B cell (primary cell): ENCODE measurements around the gene ASPHD2. TPM values are rescaled to one million over a fixed set of nuclear protein-coding genes. Genes with fewer than 3 reads are reported as not detected.

Experiments used
- ATAC-seq: fragments of 200-7000 bp; cut with Tn5 transposase; one replicate; pipeline ENCODE4 v1.10.0; 2021; ENCODE audit warnings: low read depth, mild to moderate bottlenecking, moderate number of reproducible peaks, moderate library complexity
- CTCF ChIA-PET: fragments of 350-600 bp; sonication (Branson Sonifier 250); formaldehyde crosslinking; loops from one replicate; lab custom pipeline; 2021; ENCODE audit warnings: antibody characterized with exemption, inconsistent platforms; lab: Charles Lee
- POLR2A ChIA-PET: fragments of 350-600 bp; sonication (Branson Sonifier 250); formaldehyde crosslinking; loops from one replicate; lab custom pipeline; 2021; ENCODE audit warnings: antibody characterized with exemption; lab: Charles Lee
- DNase-seq: peaks from one replicate; pipeline ENCODE4 v3.0.0; 2013
- H2AFZ ChIP-seq: 2 replicates; pipeline ENCODE4 v1.6.1; 2012; ENCODE audit warnings: mild to moderate bottlenecking, low read depth, low read length; ENCODE audit not compliant: insufficient read depth, poor library complexity, severe bottlenecking
- H3K27ac ChIP-seq, 2 donors: 1 replicate in 1 of 2; 2 replicates in 1 of 2; pipeline ENCODE4 v1.5.1; 2012 to 2013; ENCODE audit warnings: low read length in 2 of 2, mild to moderate bottlenecking in 2 of 2, moderate library complexity in 1 of 2
- H3K27me3 ChIP-seq, 4 experiments: fragments of 200-600 bp in 1 of 4; sonication (generic) in 1 of 4; replicated peaks in 1 of 4; 1 replicate in 2 of 4; 2 replicates in 2 of 4; pipeline versions ENCODE4 v1.6.1 to v1.7.0; 2013 to 2016; ENCODE audit warnings: low read length in 3 of 4, mild to moderate bottlenecking in 2 of 4, mixed read lengths in 1 of 4, moderate library complexity in 1 of 4; ENCODE audit not compliant: insufficient read depth in 4 of 4, control insufficient read depth in 3 of 4; ENCODE audit errors: control extremely low read depth in 1 of 4
- H3K36me3 ChIP-seq, 2 experiments: replicated peaks in 1 of 2; 1 replicate in 1 of 2; 2 replicates in 1 of 2; pipeline versions ENCODE4 v1.6.1 to v1.7.1; 2013; ENCODE audit warnings: low read length in 1 of 2; ENCODE audit not compliant: insufficient read depth in 2 of 2, control insufficient read depth in 1 of 2; ENCODE audit errors: control extremely low read depth in 1 of 2, extremely low read depth in 1 of 2
- H3K4me1 ChIP-seq, 2 donors: fragments of 200-600 bp in 1 of 2; sonication (generic) in 1 of 2; 1 replicate in 1 of 2; 2 replicates in 1 of 2; pipeline versions ENCODE4 v1.5.1 to v1.6.1; 2013 to 2017; ENCODE audit warnings: low read length in 2 of 2; ENCODE audit not compliant: control insufficient read depth in 2 of 2, insufficient read depth in 2 of 2
- H3K4me2 ChIP-seq: replicated peaks from 2 replicates; pipeline ENCODE3; 2012; ENCODE audit warnings: mild to moderate bottlenecking, low read depth, low read length; ENCODE audit not compliant: poor library complexity, severe bottlenecking
- H3K4me3 ChIP-seq, 5 experiments: fragments of 200-600 bp in 1 of 5; sonication (generic) in 1 of 5; 1 replicate in 3 of 5; 2 replicates in 2 of 5; pipeline versions ENCODE4 v1.5.1 to v1.7.0; 2011 to 2016; ENCODE audit warnings: low read length in 4 of 5, mild to moderate bottlenecking in 4 of 5, low read depth in 2 of 5, control low read depth in 1 of 5, moderate library complexity in 1 of 5; ENCODE audit not compliant: insufficient read depth in 1 of 5; ENCODE audit errors: control extremely low read depth in 1 of 5, extremely low read depth in 1 of 5
- H3K79me2 ChIP-seq: fragments of 200-600 bp; sonication (generic); one replicate; pipeline ENCODE4 v1.6.0; 2016; ENCODE audit warnings: low read length; ENCODE audit not compliant: control insufficient read depth, insufficient read depth
- H3K9ac ChIP-seq: fragments of 200-600 bp; sonication (generic); 2 replicates; pipeline ENCODE4 v1.6.1; 2017; ENCODE audit warnings: mild to moderate bottlenecking, low read length, moderate library complexity
- H3K9me3 ChIP-seq, 3 donors: one replicate each; pipeline versions ENCODE4 v1.6.1 to v1.7.1; 2013; ENCODE audit warnings: low read length in 2 of 3; ENCODE audit not compliant: control insufficient read depth in 2 of 3, insufficient read depth in 1 of 3; ENCODE audit errors: control extremely low read depth in 1 of 3
- H4K20me1 ChIP-seq: 2 replicates; pipeline ENCODE4 v1.6.0; 2012; ENCODE audit warnings: mild to moderate bottlenecking, low read length; ENCODE audit not compliant: insufficient read depth, control insufficient read depth, poor library complexity, severe bottlenecking
- H3K27ac Mint-ChIP-seq: one replicate; pipeline ENCODE4 v1.8.0; 2021; ENCODE audit warnings: mixed read lengths
- H3K27me3 Mint-ChIP-seq: one replicate; pipeline ENCODE4 v1.8.0; 2021; ENCODE audit warnings: mixed read lengths
- H3K4me1 Mint-ChIP-seq: one replicate; pipeline ENCODE4 v1.8.0; 2021; ENCODE audit warnings: mixed read lengths
- H3K4me3 Mint-ChIP-seq: one replicate; pipeline ENCODE4 v1.8.0; 2021; ENCODE audit warnings: mixed read lengths
- H3K9me3 Mint-ChIP-seq: one replicate; pipeline ENCODE4 v1.8.0; 2022; ENCODE audit warnings: mixed read lengths; ENCODE audit not compliant: insufficient read depth
- CTCF ChIP-seq: fragments of 200-600 bp; IDR thresholded peaks from one replicate; pipeline ENCODE4 v1.8.0; 2022; ENCODE audit warnings: antibody characterized with exemption, mild to moderate bottlenecking
- EZH2 ChIP-seq: IDR thresholded peaks from 2 replicates; pipeline ENCODE4 v1.6.1; 2012; ENCODE audit warnings: borderline replicate concordance, low read depth, mild to moderate bottlenecking, moderate library complexity, low read length; ENCODE audit not compliant: insufficient read depth, poor library complexity, severe bottlenecking
- WGBS: methylation state at CpG from one replicate; pipeline ENCODE4 v1.1.5; 2013; ENCODE audit warnings: missing lambda C conversion rate; ENCODE audit not compliant: insufficient coverage; 5-methylcytosine and 5-hydroxymethylcytosine counted together
- intact Hi-C: fragments of 100-400 bp; cut with micrococcal nuclease; formaldehyde crosslinking; loops from one replicate; pipeline ENCODE4 v1.10.0; 2022
- polyA plus RNA-seq: library from polyadenylated mRNA; depleted of rRNA; stranded (reverse); fragments of >200 nt; gene quantifications from 2 replicates; pipeline ENCODE4 v1.2.3, GENCODE V29; 2012
- total RNA-seq, 2 donors: library from RNA; stranded (reverse); fragments of 120-200 nt in 1 of 2; gene quantifications; 1 replicate in 1 of 2; 2 replicates in 1 of 2; pipeline versions ENCODE4 v1.2.3 to v1.2.4, GENCODE V29; 2013 to 2022

ASPHD2 gene
- total and polyA plus RNA-seq, 2 donors (not counting 1 experiment from before 2014, with no cell fraction given) = 5.7 to 7.3 TPM

DNA sequence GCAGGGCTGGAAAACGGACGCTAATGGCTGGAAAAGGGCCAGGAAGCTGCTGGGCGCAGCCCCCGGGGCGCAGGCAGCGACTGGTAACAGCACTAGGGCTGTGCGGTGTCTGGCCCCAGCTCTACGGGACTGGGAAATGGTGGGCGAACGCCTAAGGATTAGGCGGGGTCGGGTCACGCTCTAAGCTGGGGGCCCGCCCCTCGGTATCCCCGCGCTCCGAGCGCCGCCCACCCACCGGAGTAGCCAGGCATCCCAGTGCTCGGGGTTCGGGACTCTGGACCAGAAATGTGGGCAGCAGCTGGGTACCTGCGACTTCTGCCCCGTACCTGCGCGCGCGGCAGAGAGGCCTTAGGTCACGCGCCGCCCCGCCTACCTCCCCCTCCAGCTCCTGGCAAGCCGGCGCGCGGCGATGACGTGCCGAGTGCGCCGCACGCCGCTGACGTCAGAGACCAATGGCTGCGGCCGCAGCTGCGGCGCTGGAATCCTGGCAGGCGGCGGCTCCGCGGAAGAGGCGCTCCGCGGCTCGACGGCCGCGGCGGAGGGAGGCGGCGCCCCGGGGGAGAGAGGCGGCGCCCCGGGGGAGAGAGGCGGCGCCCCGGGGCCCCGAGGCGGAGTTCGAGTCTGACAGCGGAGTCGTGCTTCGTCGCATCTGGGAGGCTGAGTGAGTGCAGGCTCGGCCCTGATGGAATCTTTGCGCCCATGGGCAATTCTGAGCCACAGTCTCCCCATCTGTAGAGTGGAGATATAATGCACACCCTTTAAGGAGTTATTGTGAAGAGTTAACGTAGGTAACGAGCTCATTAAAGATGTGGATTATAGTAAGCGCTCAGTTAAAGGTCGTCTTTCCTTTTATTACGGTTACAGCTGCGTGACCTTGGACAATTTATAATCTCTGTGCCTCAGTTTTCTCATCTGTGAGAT, 54.6 kb downstream of the ASPHD2 start, which contains the start of the genes HPS4 and SRRD:
Gene HPS4 (minus strand): TSS at position 345 of the 921 bp plus-strand sequence. CDS start 2,021 bp downstream, outside the sequence.
Gene SRRD (plus strand): TSS at position 439 of the 921 bp plus-strand sequence. CDS start 14 bp downstream, at position 453.
- Histone ChIP-seq H3K9me3 (no peaks in the 10 kb centered on the region), H4K20me1 (no peaks in the 10 kb centered on the region), H3K27ac (peak within 1 kb of the TSS; percentile 90 to 98), H3K4me1 (peaks cover 49 to 58% of the 10 kb centered on the region in 2 donors), H2AFZ (peak within 1 kb of the TSS; percentile 83), H3K36me3 (peaks cover 4 to 14% of the 10 kb centered on the region in 2 experiments), H3K27me3 (no peaks in the 10 kb centered on the region), H3K79me2 (peaks cover 40% of the 10 kb centered on the region), H3K4me3 (peak within 1 kb of the TSS; percentile 70 to 98 (median 83)), H3K9ac (peak within 1 kb of the TSS; percentile 94), H3K4me2 (peak within 1 kb of the TSS; percentile 86)
- Mint-ChIP-seq H3K4me3 (peak within 1 kb of the TSS; percentile 94), H3K27ac (peak within 1 kb of the TSS; percentile 97), H3K27me3 (no peaks in the 10 kb centered on the region), H3K4me1 (peaks cover 69% of the 10 kb centered on the region), H3K9me3 (no peaks in the 10 kb centered on the region)
- ChIA-PET CTCF (interaction anchor here (0.5 to 2.0 kb wide), 10 partner anchors 9 to 195 kb away, joined by 3 to 8 read pairs (median 4); no protein-coding TSS in a partner anchor), POLR2A (interaction anchor here (0.5 to 2.1 kb wide), 8 partner anchors 22 to 189 kb away, joined by 3 to 8 read pairs (median 4); partner anchors contain the start of gene TFIP11)
- TF ChIP-seq CTCF (no peak), EZH2 (no peak)
- DNase-seq (peak; percentile 97), ATAC-seq (peak; percentile 83)
- under 1% methylated on average over 85 of the region's 85 CpGs for WGBS
- intact Hi-C loops = loop anchor here (1.0 kb wide), 5 partner anchors 29 to 189 kb away; partner anchors contain the start of genes TFIP11 and TPST2
